H4 (cell line): ENCODE measurements around the gene KCNB1. TPM values are rescaled to one million over a fixed set of nuclear protein-coding genes. Genes with fewer than 3 reads are reported as not detected.

Experiments used
- DNase-seq: peaks from one replicate; pipeline ENCODE4 v3.0.0-alpha.2; 2015; ENCODE audit warnings: low spot score
- total RNA-seq: library from RNA; depleted of rRNA; stranded (reverse); fragments of >200 nt; shearing (Covaris generic); gene quantifications from 2 replicates; pipeline ENCODE4 v1.2.3, GENCODE V29; 2014

Gene KCNB1
- total RNA-seq, 1 experiment from 2014 or later, result 0.02 TPM

DNA sequence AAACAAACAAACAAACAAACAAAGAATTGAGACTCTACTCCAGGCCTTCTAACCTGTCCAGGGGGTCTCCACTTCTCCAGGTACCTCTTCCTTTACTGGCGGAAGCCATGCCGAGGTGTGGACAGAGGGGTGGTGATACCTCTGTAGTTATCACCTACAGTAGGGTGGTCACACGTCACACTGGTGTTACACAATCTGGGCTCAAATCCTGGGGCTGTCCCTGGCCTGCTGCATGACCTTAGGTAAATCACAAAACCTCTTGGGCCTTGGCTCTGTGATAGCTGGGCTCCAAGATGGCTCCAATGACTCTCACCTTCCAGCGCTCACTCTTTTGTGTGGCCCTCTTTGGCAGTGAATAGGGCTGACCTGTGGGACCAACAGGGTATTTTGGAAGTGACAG is 127.8 kb downstream of the KCNB1 start:
- DNase-seq, result no peak

DNA sequence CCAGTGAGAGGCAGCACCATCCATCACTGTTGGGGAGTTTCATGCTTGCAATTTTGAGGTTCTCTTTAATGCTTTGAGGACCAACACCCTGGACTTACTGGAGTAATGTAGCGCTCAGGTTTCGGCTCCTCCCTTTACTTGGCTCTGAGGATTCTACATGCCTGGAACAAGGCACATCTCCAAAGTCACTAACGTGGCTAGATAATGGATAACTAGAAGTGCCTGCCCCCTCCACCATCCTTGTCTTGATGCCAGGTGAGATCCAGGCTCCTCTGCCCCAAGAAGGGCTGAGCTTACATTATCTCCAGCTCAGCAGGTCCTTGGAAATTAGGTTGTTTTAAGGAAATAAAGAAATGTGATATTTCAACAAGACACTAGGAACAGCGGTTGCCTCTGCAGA is 129.1 kb downstream of the KCNB1 start:
- DNase-seq, result no peak

DNA sequence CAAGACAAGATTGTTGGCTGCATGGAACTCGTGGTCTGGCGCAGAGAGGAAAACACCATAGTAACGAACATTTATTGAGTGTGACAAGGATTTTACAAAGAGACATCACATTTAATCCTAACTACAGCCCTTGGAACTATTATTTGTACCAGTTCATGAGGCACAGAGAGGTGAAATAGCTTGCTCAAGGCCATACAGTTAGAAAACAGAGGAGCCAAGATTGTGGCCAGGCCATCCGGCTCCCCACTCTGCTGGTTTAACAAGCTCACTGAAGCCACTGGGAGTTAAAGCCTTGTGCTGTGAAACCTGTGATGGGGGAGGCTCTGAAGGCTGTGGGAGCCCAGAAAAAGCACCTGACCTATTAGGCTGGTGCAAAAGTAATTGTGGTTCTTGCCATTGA is 129.7 kb downstream of the KCNB1 start:
- no peak for DNase-seq

DNA sequence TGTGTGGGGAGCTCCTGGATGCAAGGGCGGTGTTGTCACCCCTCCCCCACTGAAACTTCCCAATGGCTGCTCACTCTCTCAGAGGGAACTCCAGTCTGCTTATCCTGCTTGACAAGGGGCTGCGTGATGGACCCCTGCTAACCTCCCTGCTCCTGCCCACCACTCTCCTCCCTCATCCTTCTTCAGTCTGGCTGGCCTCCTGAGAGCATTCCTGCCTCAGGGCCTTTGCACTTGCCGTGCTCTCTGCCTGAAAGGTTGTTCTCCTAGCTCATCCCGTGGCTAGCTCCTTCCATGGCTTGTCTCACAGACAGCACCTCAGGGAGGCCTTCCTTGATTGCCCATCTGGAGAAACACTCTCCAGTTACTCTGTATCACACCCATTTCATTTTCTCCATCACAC is 130.7 kb downstream of the KCNB1 start:
- no peak for DNase-seq

DNA sequence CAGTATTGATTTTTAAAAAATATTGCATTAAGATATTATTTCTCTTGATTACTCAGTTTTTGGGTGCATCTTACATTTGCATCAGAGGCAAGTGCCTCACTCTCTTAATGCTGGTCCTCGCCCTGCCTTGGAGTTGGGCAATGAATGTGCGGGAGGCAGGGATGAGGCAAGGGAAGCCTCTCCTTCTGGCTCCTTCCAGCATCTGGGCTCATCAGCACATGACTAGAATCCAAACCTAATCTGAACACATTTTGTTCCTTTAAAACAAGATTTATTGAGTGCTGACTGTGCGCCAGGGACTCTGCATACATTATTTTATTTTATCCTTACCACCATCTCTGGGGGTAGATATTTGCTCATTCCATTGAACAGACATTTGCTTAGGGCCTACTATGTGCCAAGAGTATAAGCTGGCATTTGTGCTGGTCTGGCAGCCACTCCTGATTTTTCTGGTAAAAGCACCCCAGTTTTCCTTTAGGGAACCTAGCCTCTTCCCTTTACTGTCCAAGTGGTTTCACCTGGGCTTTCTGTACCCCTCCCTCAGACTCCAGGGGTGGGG is 132.7 kb downstream of the KCNB1 start:
- no peak for DNase-seq

DNA sequence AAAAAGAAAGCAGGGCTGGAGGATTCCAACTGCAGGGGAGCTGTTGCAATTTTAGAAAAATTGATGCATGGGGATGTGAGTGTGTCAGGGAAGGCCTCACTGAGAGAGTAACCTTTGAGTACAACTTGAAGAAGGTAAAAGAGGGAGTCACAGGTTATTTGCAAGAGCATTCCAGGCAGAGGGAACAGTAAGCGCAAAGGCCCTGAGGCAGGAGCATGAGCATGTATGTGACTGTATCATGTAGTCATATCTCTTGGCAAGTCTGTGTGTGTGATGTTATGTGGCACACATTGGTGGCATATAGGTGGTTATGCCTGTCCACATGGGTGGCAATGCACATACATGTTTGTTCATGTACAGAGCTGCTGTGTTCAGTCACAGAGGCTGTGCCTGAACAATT is 133.4 kb downstream of the KCNB1 start:
- DNase-seq, result no peak

DNA sequence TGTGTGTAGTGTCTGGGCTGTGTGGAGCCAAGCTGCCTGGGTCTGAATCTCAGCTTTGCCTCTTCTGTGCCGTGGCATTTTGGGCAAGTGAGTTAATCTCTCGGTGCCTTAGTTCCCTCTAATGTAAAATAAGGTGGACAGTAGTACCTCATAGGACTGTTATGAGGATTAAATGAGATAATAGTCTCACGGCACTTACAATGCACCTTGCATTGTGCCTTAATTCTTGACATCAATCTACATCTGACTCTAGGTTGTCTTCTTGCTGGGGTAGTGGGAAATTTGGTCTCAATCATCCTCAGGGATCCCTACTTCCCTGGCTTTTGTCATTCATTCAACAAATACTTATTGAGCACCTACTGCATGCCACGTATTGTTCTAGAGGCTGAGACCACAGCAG is 133.9 kb downstream of the KCNB1 start:
- DNase-seq, result no peak

DNA sequence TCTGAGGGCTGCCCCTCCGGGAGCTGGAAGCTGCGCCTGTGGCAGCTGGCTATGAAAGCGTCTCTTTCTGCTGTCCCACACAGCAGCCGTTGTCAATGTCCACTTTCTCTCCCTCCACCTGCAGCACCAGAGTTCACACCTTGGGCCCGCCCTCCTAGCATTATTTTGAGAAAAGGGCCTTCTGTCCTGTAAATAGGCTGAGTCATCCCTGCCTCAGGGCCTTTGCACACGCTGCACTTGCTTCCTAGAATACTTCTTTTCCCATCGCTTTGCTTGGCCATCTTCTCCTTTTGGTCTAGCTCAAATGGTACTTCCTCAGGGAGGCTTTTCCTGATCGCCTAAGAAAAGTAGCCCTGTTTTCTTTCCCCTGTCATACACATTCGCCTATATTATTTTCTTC is 135.3 kb downstream of the KCNB1 start:
- DNase-seq, result no peak

DNA sequence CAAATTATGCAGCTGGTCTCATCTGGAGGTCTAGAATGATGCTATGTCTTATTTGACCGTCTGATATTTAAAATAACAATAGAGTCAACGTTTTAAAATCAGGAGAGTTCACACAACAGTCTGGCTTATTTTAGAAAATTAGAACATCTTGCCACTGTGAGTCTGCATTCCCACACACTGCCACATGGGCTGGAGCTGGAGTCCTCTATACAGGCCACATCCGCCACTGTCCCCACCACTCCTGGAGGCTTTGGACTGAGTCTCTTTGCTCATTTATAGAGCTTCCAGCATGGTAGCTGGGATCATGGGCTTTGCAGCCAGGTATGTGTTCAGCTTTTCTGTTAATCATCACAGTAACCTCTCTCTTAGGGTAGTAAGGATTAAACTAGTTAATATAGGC is 135.8 kb downstream of the KCNB1 start:
- no peak for DNase-seq

DNA sequence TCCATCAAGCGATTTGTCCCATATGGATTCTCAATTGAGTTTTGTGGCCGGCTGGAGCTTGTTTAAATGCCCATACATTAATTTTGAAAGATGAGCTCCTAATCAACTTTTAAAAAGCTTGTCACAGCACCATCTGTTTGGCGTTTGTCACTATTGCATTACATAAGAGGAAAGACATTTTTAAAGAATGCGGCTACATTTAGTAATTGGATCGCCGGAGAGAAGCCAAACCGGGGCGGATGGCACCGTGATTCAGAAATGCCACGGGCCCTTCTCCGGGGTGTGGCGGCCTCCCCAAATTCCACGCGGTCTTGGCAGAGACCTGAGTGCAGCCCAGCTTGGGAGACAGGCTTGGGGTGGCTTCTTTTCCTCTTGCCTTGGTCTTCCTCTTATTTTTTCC is 136.9 kb downstream of the KCNB1 start:
- DNase-seq, result peak; percentile 51

DNA sequence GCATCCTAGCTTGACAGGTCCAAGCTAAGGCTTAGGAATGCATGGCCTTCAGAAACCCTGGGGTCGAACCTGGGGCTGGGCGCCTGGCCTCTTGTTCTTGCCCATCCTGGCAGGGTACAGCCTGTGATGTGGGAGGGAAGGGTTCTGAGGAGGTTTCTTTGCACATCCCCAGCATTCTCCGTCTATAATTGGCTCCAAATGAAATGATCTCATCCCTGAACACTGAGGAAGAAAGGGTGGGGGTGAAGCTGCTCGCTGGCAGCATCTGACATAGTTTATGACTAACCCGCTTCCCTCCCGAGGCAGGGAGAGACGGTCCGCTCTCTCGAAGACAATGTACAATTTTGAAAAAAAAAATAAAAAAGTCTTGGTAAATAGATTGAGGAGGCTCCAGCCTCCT is 137.5 kb downstream of the KCNB1 start:
- peak; percentile 90 for DNase-seq

DNA sequence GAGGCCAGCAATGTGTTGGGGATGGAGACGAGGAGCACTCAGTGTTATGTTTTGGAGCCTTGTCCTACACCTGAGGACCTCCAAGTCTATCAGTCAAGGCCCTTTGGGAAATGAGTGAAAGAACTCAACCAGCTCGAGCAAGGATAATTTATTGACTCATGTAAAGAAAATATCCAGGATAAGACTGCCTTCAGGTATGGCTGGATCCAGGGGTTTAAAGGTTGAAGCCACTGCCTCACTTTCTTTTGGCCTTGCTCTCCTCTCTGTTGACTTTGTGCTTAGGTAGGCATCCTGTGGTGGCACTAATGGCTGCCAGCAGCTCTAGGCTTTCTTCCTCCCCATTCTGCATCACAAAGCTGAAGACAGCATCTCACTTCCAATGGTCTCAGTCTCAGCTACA is 138.3 kb downstream of the KCNB1 start:
- DNase-seq, result no peak

DNA sequence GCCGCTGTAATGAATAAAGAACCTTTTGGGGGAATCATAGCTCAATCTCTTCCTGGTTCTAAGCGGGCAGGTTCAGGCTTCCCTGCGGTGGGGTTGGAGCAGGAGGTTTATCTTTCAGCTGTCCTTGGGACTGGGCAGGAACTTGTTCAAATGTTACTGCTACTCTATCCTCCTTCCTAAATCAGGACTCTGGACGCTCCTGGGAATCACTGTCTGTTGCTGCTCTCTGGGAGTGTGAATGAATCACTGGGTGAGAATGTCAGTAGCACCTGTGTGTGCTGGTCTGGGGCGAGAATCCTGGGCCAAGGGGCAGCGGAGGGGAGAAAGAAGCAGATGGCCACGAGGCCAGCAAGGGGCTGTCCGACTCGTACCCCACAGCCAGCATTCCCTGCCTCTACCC is 139.2 kb downstream of the KCNB1 start:
- DNase-seq, result no peak

DNA sequence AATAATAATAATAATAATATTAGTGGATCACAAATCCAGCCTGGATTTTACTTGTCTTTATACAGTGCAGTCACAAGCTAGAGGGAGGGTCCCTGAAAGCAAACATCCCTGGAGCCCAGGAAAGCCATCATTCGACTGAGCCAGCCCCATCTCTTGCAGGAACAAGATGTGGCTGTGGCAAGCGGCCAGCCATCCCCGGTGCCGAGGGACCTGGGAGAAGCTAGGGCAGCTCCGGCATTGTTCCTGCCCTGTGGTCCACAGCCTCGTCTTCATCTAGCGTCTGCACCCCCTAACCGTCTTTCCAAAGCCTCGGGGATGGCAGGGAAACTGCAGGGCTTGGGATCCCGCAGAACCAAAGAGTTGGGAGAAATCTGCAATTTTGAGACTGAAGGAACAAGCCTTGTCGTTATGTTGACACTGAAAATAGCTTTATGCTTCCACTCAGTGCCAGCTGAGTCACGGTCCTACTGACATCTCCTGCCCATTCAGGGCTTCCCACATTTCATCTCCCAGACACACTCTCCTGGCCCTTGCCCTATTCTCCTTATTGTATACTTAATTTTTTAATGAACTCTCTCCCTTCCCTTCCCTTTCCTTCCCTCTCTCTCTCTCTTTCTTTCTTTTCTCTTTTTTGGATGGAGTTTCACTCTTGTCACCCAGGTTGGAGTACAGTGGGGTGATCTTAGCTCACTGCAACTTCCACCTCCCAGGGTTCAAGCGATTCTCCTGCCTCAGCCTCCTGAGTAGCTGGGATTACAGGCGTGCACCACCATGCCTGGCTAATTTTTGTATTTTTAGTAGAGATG is 142.1 kb downstream of the KCNB1 start:
- DNase-seq, result no peak

DNA sequence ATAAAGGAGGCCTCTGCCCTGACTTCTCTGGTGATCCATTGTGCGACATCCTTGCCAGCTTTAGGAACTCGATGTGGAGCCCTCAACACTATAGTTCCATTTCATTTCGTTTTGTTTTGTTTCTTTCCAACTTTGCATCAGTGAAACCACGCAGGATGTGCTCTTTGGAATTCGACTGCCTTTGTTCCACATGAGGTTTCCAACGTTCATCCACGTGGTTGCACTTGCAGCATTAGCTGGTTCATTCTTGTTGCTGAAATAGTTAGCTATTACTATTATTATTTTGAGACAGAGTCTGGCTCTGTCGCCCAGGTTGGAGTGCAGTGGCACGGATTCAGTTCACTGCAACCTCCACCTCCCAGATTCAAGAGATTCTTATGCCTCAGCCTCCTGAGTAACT is 143.3 kb downstream of the KCNB1 start:
- DNase-seq, result no peak

DNA sequence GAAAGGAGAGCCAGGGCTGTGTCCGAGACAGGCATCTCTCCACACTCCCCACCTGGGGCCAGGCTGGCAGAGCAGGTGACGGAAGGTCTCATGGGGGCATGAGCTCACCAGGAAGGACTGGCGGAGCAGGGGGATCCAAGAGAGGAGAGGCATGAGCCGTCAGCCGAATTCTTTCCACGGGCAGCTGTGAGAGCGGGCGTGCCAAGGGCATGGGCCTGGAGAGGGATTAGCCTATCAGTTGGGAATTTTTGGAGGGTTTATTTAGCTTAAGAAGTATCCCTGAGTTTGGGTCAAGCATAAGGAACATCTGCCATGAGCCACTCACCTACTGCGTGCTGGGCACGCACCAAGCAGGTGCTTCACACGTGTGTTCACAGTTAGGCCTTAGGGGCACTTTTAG is 144.4 kb downstream of the KCNB1 start:
- DNase-seq, result no peak

DNA sequence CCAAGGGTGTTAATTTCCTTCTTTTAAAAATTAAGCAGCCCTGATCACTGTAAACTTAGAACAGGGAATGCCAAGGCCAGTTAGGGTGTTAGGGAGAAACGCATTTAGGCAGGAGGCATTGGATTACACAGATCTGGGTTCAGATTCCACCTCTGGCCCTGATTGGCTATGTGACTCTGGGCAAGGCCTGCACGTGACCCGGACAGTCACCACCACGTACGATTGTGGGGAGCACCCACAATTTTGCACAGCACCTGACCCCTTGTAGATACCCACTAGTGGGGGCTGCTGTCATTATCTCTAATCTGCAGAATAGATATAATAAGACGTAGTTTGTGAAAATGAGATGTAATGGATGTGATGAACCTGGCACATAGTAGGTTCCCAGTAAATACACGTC is 145.1 kb downstream of the KCNB1 start:
- DNase-seq, result no peak

DNA sequence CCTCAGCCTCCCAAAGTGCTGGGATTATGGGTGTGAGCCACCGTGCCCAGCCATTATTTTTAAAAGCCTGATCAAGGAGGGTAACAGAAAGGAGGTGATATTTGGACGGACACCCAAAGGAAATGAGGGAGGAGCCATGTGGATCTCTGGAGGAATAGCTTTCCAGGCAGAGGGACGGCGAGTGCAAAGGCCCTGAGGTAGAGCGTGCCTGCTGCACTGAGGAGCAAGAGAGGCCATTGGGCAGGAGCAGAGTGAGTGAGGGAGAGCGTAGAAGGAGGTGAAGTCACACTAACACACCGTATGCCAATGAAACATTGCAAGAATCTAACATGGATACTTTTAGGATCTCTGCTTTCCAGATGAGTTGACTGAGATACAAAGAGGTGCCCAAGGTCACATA is 145.7 kb downstream of the KCNB1 start:
- no peak for DNase-seq

DNA sequence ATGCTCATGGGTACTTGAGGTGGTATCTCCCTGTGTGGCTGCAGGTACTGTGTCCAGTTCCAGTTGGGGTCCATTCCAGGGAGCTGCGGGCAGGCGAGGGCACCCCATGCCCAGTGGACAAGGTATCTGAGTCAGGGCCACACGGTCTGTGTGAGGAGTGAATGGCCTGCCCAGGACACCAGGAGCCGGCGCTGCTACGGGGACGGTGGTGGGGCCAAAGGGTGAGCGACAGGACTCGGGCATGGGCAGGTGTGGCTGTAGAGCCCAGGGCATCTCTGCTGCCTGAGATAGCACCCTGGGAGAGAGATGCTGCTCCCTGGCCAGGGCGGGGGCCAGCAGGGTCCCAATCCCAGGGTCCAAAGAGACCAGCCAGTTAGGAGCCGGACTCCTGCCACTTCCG is 147.0 kb downstream of the KCNB1 start:
- DNase-seq, result no peak

DNA sequence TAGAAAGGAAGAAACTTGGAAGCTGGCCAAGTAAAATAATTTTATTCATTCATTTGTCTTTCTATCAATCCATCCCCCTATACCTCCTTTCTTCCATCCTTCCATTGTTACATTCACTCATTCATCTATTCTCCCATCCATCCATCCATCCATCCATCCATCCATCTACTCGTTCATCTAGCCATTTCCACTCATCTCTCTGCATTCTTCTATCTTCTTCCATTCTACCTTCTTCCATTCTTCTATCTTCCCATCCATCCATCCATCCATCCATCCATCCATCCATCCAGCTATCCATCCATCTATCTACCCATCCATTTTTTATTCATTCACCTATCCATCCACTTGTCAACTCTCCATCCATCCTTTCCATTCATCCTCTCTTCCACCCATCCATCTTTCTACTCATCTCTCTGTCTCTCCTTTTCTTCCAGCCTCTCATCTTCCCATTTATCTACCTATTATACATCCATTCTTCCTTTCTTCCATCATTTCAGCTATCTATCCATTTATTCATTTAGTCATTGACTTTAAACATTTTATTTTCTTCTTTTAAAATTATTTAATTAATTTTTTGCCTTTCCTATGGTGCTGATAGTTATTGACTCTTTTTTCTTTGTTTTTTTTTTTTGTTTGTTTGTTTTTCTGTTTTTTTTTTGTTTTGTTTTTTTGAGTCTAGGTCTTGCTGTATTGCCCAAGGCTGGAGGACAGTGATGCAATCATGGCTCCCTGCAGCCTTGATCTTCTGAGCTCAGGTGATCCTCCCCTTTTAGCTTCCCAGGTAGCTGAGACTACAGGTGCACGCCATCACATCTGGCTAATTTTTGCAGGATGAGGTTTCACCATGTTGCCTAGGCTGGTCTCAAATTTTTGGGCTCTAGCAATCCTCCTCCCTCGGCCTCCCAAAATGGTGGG is 151.5 kb downstream of the KCNB1 start:
- DNase-seq, result no peak

DNA sequence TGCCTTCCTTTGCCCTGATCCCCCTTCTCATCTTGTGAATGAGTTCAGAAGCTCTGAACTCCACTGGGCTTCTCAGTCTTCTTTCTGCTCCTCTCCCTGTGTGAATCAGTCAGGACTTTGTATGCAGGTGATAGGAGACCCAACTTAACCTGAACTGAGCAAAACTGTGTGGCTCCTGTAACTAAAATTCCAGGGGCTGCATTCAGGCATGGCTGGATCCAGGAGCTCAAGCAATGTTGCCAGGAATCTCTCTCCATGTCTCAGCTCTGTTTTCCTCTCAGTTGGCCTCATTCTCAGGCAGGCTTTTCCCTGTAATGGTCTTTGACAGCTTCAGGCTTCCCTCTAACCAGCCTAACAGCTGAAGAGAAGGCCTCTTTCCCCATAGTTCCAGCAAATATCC is 153.7 kb downstream of the KCNB1 start:
- DNase-seq, result no peak

DNA sequence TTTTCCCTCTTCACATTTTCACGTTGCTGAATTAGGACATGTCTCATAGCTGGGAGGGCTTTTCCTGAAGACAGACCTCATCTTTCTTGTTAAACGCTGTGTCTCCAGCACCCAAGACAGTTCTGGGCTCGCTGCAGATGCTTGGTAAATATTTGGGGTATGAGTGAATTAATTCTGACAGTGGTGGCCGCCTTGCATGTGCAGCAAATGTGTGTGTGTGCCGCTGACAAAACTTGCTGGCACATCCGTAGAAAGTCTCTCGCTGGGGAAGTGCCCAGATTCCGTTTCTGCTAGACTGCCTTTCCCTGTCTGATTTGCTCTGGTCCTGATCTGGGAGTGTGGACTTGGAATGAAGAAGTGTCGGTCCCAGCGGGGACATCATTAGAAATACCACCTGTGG is 156.4 kb downstream of the KCNB1 start:
- DNase-seq, result no peak

DNA sequence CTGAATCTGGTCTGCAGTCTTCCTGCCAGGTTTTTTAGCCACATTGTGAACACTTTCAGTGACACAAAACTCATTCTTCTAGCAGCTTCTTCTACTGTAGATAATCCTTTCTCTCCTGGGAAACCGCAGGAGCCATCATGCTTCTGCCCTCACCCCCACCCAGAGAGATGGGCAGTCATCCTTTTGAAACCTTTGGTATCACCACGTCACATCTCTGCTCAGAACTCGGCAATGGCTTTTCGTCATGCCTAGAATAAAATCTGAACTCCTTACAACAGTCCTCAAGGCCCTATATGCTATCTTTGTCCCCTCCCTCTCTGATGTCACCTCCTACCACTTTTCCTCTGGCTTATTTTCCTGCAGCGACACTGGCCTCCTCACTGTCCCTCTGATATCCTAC is 158.2 kb downstream of the KCNB1 start:
- DNase-seq, result no peak
